BLaER1 treated with 17β-estradiol and CSF1 and Interleukin-3, amounts not matched to agents 10 nM and 100 nM (cell line): Measurements from ENCODE around the gene SLC9A7.
"Not testable (repeated sequence)": the region's sequence is repeated elsewhere in the genome, so short reads cannot be mapped to it uniquely, and the experiment has no call there.

Experiments used
- H3K27ac ChIP-seq, 11 experiments: shearing (Covaris generic); formaldehyde crosslinking; 2 replicates each; pipeline ENCODE4 v1.8.1; 2022
- H3K27me3 ChIP-seq, 11 experiments: shearing (Covaris generic); formaldehyde crosslinking; 2 replicates each; pipeline ENCODE4 v1.8.1; 2022
- H3K36me3 ChIP-seq, 11 experiments: shearing (Covaris generic); formaldehyde crosslinking; 2 replicates each; pipeline ENCODE4 v1.8.1; 2022
- H3K4me1 ChIP-seq, 10 experiments: shearing (Covaris generic); formaldehyde crosslinking; 2 replicates each; pipeline ENCODE4 v1.8.1; 2022
- H3K4me2 ChIP-seq, 11 experiments: shearing (Covaris generic); formaldehyde crosslinking; 2 replicates each; pipeline ENCODE4 v1.8.1; 2022
- H3K4me3 ChIP-seq, 10 experiments: shearing (Covaris generic); formaldehyde crosslinking; 2 replicates each; pipeline ENCODE4 v1.8.1; 2022
- H3K9ac ChIP-seq, 11 experiments: shearing (Covaris generic); formaldehyde crosslinking; 2 replicates each; pipeline ENCODE4 v1.8.1; 2022
- H3K9me3 ChIP-seq, 11 experiments: shearing (Covaris generic); formaldehyde crosslinking; replicated peaks in 1 of 11; 2 replicates each; pipeline ENCODE4 v1.8.1; 2022
- H4K20me1 ChIP-seq, 11 experiments: shearing (Covaris generic); formaldehyde crosslinking; 2 replicates each; pipeline ENCODE4 v1.8.1; 2022
- Cebpa-rat ChIP-seq, 11 experiments: shearing (Covaris generic); IDR thresholded peaks; 2 replicates each; pipeline ENCODE4 v1.8.1; 2022

The SLC9A7 gene

DNA sequence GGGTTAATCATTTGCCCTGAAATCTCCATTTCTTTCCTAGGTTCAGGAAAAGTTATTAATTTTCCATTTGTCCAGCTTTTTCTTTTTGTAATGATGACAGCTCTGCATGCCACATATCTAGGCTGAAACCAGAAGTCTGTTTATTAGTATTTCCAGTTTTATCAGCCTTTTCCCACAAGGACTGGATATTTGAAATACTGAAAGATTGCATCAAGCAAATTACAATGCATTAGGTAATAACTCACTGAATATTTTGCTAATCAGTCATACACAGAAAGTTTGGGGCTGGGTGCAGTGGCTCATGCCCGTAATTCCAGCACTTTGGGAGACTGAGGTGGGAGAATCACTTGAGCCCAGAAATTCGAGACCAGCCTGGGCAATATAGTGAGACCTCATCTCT is 21.5 kb downstream of the SLC9A7 start:
- no peak overlapping the region for H3K4me2 ChIP-seq
- H3K27me3 ChIP-seq, result no peaks in the 10 kb centered on the region; a peak in 1 of 22 replicates
- H3K27ac ChIP-seq, result no peak overlapping the region
- H3K4me3 ChIP-seq, result no peak overlapping the region
- no peaks in the 10 kb centered on the region; a peak in 1 of 20 replicates for H3K4me1 ChIP-seq
- no peak for TF ChIP-seq Cebpa-rat (IDR thresholded peaks at IDR 0.05)
- peaks cover 36 to 70% (median 64%) of the 10 kb centered on the region in 11 experiments for H3K9me3 ChIP-seq
- H4K20me1 ChIP-seq, result no peaks in the 10 kb centered on the region
- H3K36me3 ChIP-seq, result peaks cover 0 to 9% (median 0%) of the 10 kb centered on the region in 11 experiments; a peak in 3 of 22 replicates
- no peak overlapping the region for H3K9ac ChIP-seq

DNA sequence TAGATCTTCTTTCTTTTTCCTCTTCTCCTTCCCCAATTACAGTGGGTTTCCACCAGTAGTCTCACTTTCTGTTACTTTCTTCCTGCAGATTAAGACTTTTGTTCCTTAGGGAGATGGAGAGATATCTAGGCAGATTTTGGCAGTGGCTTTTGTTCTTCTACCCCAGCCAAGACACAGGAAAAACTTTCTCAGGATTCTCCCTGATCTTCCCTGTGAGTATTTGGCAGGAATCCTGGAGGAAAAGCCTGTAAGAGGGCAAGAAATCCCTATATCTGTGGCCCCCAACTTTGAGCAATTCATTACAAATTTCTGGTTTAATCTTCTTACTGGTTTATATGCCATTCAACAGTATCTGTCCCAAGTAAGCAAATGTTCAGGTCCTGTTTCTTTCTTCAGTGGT is 21.9 kb downstream of the SLC9A7 start:
- Histone ChIP-seq H3K9ac (no peak overlapping the region), H3K36me3 (peaks cover 0 to 9% (median 0%) of the 10 kb centered on the region in 11 experiments; a peak in 3 of 22 replicates), H3K9me3 (peaks cover 36 to 72% (median 63%) of the 10 kb centered on the region in 11 experiments), H3K27me3 (no peaks in the 10 kb centered on the region; a peak in 1 of 22 replicates), H3K4me2 (no peak overlapping the region), H3K4me3 (no peak overlapping the region), H3K4me1 (no peaks in the 10 kb centered on the region; a peak in 1 of 20 replicates), H4K20me1 (no peaks in the 10 kb centered on the region), H3K27ac (no peak overlapping the region)
- TF ChIP-seq Cebpa-rat (IDR thresholded peaks at IDR 0.05), result no peak

DNA sequence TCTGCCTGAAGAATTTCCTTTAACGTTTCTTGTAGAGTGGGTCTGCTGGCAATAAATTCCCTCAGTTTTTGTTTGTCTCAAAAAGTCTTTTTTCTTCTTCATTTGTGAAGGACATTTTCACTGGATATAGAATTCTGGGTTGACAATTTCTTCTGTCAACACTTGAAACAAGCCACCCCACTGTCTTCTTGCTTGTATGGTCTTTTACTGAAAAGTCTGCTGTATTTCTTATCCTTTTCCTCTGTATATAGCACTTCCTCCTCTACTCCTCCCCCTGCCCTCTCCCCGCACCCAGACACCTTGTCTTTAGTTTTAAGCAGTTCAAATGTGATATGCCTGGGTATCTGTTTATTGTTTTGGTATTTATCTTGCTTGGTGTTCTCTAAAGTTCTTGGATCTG is 23.3 kb downstream of the SLC9A7 start:
- H3K9me3 ChIP-seq, result peaks cover 36 to 69% (median 51%) of the 10 kb centered on the region in 11 experiments
- H3K27me3 ChIP-seq, result no peaks in the 10 kb centered on the region
- no peaks in the 10 kb centered on the region for H4K20me1 ChIP-seq
- no peak for TF ChIP-seq Cebpa-rat (IDR thresholded peaks at IDR 0.05)
- no peak overlapping the region for H3K4me2 ChIP-seq
- H3K4me3 ChIP-seq, result no peak overlapping the region
- peaks cover 0 to 9% (median 0%) of the 10 kb centered on the region in 11 experiments; a peak in 3 of 22 replicates for H3K36me3 ChIP-seq
- H3K27ac ChIP-seq, result no peak overlapping the region
- H3K9ac ChIP-seq, result no peak overlapping the region
- no peaks in the 10 kb centered on the region; a peak in 1 of 20 replicates for H3K4me1 ChIP-seq

DNA sequence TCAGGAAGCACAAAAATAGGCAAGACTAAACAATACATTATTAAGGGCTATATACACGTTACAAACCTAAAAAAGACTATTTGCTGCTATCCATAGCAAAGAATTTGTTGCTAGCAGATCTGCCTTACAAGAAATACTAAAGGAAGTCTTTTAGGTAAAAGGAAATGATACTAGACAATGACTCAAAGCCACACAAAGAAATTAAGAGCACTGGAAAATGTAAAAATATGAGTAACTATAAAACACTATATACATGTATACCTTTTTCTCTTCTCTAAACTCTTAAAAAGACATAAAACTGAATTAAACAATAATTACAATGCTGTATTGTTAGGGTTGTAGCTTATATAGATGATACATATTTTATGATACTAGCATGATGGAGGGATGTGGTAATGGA is 25.7 kb downstream of the SLC9A7 start:
- H3K27ac ChIP-seq, result no peak overlapping the region
- peaks cover 0 to 9% (median 0%) of the 10 kb centered on the region in 11 experiments; a peak in 3 of 22 replicates for H3K36me3 ChIP-seq
- peaks cover 27 to 47% (median 35%) of the 10 kb centered on the region in 11 experiments for H3K9me3 ChIP-seq
- no peaks in the 10 kb centered on the region for H4K20me1 ChIP-seq
- no peaks in the 10 kb centered on the region; a peak in 1 of 20 replicates for H3K4me1 ChIP-seq
- H3K9ac ChIP-seq, result no peak overlapping the region
- H3K4me3 ChIP-seq, result no peak overlapping the region
- H3K27me3 ChIP-seq, result no peaks in the 10 kb centered on the region
- TF ChIP-seq Cebpa-rat (IDR thresholded peaks at IDR 0.05), result no peak
- H3K4me2 ChIP-seq, result no peak overlapping the region

DNA sequence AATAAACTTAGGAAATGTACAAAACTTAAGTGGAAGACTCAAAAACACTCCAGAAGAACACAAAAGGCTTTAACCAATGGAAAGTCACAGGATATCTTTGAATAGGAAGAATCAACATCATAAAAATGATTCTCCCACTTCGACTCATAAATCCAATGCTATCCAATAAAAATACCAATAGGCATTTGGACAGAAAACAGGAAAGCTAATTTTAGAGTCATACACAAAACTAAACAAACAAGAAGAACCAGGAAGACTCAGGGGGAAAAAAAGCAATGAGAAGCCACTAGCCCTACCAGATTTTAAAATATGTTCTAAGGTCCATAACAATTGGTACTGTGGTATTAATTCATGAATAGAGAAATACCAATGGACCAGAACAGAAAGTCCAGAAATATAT is 28.2 kb downstream of the SLC9A7 start:
- H3K4me3 ChIP-seq, result no peak overlapping the region
- H3K36me3 ChIP-seq, result no peaks in the 10 kb centered on the region
- H3K9ac ChIP-seq, result no peak overlapping the region
- H3K27me3 ChIP-seq, result no peaks in the 10 kb centered on the region
- no peaks in the 10 kb centered on the region for H4K20me1 ChIP-seq
- H3K4me2 ChIP-seq, result no peak overlapping the region
- no peaks in the 10 kb centered on the region; a peak in 1 of 20 replicates for H3K4me1 ChIP-seq
- peaks cover 4 to 24% (median 14%) of the 10 kb centered on the region in 11 experiments for H3K9me3 ChIP-seq
- no peak overlapping the region for H3K27ac ChIP-seq
- TF ChIP-seq Cebpa-rat (IDR thresholded peaks at IDR 0.05), result no peak

DNA sequence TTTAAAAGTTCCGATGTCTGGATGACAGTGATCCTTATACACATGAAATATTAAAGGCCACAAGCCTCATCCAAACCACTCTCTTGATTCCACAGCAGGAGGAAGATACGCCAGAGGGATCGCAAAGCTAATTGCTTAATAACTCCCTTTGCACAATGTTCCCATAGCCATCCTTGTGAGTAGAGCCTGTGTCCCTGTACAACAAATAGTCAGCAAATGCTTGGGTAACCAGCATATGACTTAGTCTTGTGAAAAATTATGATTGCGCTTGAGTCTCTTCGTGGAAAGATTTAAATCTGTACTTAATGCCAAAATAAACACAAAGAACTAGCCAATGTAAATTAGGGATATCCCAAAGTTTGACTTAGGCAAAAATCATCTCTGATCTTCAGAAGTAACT is 31.5 kb downstream of the SLC9A7 start:
- H3K4me2 ChIP-seq, result no peak overlapping the region
- no peaks in the 10 kb centered on the region for H3K27me3 ChIP-seq
- H4K20me1 ChIP-seq, result no peaks in the 10 kb centered on the region
- no peak overlapping the region for H3K4me3 ChIP-seq
- no peaks in the 10 kb centered on the region for H3K36me3 ChIP-seq
- no peak overlapping the region for H3K27ac ChIP-seq
- TF ChIP-seq Cebpa-rat (IDR thresholded peaks at IDR 0.05), result no peak
- H3K4me1 ChIP-seq, result no peaks in the 10 kb centered on the region
- H3K9me3 ChIP-seq, result peaks cover 0 to 12% (median 0%) of the 10 kb centered on the region in 11 experiments; a peak in 3 of 22 replicates
- H3K9ac ChIP-seq, result no peak overlapping the region

DNA sequence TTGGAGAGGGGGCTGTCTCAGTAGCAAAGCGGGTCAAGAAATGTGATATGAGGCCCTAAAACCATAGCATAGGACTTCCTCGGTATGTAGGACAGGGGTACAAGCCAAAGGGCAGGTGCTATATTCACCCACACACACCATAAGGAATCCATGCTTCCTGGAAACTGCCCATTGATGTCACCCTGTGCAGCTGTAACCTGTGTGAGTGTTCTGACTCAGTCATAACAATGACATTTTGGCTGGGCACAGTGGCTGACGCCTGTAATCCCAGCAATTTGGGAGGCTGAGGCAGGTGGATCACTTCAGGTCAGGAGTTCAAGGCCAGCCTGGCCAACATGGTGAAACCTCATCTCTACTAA is 35.4 kb downstream of the SLC9A7 start:
- not testable (repeated sequence) for H3K27ac ChIP-seq

DNA sequence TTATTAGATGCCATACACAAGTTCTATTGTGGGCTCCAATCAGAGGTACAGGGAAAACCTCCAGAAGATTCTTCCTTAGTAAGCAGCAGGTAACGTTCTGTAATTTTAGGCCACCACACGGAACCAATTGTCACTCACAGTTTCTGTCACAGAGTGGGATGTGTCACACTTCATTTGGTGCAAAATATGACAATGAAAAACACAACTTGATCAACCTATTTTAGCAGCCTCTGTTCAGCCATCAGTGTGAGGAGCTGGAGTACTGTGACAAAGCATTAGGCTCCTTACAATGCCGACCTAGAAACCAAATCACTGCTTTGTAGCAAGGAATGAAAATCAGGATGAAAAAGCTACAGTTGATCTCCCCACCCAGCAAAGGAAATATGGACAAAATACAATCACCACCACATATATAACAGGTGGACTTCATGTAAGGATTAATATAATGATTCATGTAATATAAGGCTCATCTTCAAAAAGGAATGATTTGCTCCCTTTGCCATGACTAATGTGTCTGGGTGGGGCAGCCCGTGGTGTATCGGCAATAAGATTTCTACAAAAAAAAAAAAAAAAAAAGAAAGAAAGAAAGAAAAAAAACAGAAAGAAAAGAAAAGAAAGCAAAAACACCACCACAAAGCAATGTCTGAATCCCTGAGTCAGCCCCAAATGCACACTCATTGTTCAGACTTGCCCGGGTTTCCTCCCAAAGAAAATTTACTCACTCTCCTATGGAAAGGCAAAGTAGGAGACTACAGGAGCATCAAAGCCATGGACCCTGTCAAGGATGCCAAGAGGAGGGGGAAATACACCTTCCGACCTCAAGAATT is 36.0 kb downstream of the SLC9A7 start:
- H4K20me1 ChIP-seq, result no peaks in the 10 kb centered on the region
- H3K27ac ChIP-seq, result no peak overlapping the region
- no peak overlapping the region for H3K9ac ChIP-seq
- H3K36me3 ChIP-seq, result no peaks in the 10 kb centered on the region
- peaks cover 0 to 8% (median 1%) of the 10 kb centered on the region in 11 experiments; a peak in 12 of 22 replicates for H3K9me3 ChIP-seq
- no peaks in the 10 kb centered on the region for H3K27me3 ChIP-seq
- H3K4me1 ChIP-seq, result no peaks in the 10 kb centered on the region
- H3K4me2 ChIP-seq, result no peak overlapping the region
- TF ChIP-seq Cebpa-rat (IDR thresholded peaks at IDR 0.05), result no peak
- H3K4me3 ChIP-seq, result no peak overlapping the region

More for the DNA sequence above, 35.4 kb downstream of the SLC9A7 start:
- H3K4me3 ChIP-seq, H3K27me3 ChIP-seq, H3K9me3 ChIP-seq, H3K9ac ChIP-seq, H3K36me3 ChIP-seq, H4K20me1 ChIP-seq, H3K4me2 ChIP-seq, H3K4me1 ChIP-seq: not testable (repeated sequence)

DNA sequence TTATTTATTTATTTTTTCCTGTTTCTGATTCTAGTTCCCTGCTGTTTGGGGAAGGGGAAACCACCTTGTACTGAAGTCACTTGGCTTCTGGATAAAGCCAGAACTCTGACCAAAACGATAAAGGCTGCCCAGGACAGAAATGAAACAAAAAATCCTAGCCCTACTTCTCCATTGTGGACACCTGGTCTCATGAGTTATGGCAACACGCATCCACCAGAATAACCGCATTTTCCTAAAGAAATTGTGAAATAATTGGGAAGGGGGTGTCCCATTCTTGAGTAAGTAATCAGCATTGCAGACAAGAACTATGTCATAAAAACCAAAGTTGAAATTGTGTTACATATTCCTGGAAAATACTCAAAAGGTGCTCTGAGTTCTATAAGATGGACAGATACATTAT is 42.1 kb downstream of the SLC9A7 start:
- no peaks in the 10 kb centered on the region for H4K20me1 ChIP-seq
- 0 out of 22 replicates have a peak overlapping the region, but pooled peaks of 1 of the 11 experiments have one; percentile 0 for H3K27ac ChIP-seq
- TF ChIP-seq Cebpa-rat (IDR thresholded peaks at IDR 0.05), result 0 out of 22 replicates have a peak, but pooled peaks of 1 of the 11 experiments have one; percentile 24
- H3K36me3 ChIP-seq, result no peaks in the 10 kb centered on the region
- H3K9me3 ChIP-seq, result peaks cover 0 to 16% (median 10%) of the 10 kb centered on the region in 11 experiments; a peak in 15 of 22 replicates
- H3K4me2 ChIP-seq, result peak overlapping the region in 6 of 11 experiments; percentile 1 to 18 (median 5); a peak in 3 of 22 replicates
- H3K4me1 ChIP-seq, result peaks cover 26 to 42% (median 32%) of the 10 kb centered on the region in 10 experiments
- no peak overlapping the region for H3K9ac ChIP-seq
- H3K27me3 ChIP-seq, result no peaks in the 10 kb centered on the region
- no peak overlapping the region for H3K4me3 ChIP-seq
